HG03095 (cell line): ENCODE results near the gene CD8B.

ENCODE experiments used
- ATAC-seq: cut with Tn5 transposase; IDR thresholded peaks from one replicate; pipeline ENCODE4 v1.9.1; 2021; ENCODE audit warnings: moderate library complexity; ENCODE audit not compliant: unreplicated experiment

Gene CD8B

GRCh38 chr2:86775338-86775737, 86.3 kb downstream of the CD8B start:
- no peak for ATAC-seq

DNA sequence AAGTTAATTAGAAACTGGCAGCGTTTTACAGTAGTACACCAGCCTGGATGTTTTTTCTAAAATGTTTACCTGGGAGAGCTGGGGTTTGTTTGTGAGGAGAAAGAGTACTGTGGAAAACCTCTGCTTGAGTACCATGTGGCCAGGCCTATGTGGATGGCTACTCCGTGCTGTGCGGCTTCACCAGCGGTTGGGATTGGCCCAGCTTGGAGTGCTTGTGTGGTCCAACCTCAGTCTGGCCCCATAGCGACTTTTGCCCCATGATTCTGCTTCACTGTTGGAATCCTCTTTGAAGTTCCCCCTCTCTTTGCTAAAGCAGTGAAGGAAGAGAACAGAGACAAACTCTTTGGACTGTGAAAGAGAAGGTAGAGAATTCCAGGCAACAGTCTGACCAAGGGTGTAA, 86.8 kb downstream of the CD8B start:
- ATAC-seq = no peak

DNA sequence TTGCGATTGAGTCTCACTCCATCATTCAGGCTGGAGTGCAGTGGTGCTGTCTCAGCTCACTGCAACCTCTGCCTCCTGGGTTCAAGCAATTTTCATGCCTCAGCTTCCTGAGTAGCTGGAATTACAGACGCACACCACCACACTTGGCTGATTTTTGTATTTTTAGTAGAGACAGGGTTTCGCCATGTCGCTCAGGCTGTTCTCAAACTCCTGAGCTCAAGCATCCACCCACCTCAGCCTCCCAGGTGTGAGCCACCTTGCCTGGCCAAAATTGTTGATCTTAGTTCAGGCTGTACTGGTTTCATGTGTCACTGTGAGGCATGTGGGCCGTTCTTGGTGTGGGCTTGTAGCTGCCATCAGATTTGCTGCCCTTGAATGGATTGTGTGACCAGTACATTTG, 89.1 kb downstream of the CD8B start:
- ATAC-seq = no peak

DNA sequence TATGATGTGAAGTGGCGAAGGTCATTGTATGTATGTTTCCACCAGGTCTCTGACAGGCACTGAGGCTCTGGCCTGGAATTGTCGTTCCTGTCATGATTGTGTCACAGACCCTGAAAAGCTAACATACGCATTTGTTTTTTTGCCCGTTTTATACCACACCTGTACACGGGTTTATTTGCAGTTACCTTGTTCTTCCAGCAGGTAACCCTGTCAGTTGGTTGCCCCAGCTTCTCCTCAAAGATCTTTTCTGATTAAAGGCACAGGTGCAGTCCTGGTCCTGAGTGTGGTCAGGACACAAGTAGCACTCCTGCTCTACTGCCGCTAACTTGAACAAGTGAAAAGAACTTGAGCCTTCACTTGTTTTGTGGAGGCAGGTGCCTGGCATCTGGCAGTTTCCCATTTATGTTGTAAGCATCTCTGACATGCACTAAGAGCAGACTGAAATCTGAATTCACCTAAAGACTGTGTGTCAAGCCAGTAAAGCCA, 90.8 kb downstream of the CD8B start:
- ATAC-seq = no peak

- ATAC-seq = no peak
These were observed 91.8 kb downstream of the CD8B start for GRCh38 chr2:86769838-86770237.

DNA sequence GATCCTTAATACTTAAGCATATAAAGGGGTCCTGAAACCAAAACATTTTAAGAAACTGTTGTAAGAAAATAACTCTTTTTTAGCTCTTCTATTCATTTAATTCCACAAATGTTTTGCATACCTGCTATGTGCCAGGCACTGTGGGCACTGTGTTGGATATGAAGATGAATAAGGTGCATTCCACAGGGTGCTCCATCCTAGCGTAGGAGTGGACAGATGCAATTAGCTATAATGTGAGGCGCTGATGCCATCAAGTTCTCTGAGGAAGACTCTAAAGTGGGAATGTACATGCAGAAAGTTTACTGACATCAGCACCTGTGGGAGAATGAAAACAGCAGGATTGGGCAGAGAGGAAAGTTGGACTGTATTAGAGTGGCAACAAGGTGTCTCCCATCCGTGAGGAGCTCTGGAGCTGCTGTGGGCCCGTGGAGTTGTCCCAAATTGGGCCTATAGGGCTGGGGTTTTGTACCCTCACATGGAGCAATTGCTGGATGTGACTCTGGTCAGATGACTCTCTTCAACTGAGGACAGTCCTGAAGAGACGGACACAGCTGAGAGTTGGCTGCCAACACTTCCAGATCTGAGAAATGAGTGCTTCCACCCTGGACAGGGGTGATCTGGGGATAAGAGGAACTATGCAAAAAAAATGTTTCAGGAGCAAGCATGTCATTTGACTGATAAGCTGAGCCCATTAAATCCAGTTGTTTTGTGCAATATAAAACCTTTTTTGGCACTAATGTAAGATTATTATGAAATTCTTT, 93.3 kb downstream of the CD8B start:
- no peak for ATAC-seq
